HTERT RPE-1 (cell line): ENCODE results near the gene DNMT3A.

ENCODE experiments used
- in situ Hi-C: fragments of 300-500 bp; cut with MboI; formaldehyde crosslinking; loops from 4 replicates; pipeline ENCODE4 v1.14.3; 2020; ENCODE audit warnings: low sequenced_read_pairs

The DNMT3A gene

GRCh38 chr2:25245141-25245540, 96.6 kb downstream of the DNMT3A start:
- in situ Hi-C loops: no loop called here

GRCh38 chr2:25243995-25244394, 97.7 kb downstream of the DNMT3A start:
- in situ Hi-C loops: no loop called here

GRCh38 chr2:25241452-25241851, 100.3 kb downstream of the DNMT3A start:
- in situ Hi-C loops: no loop called here

DNA sequence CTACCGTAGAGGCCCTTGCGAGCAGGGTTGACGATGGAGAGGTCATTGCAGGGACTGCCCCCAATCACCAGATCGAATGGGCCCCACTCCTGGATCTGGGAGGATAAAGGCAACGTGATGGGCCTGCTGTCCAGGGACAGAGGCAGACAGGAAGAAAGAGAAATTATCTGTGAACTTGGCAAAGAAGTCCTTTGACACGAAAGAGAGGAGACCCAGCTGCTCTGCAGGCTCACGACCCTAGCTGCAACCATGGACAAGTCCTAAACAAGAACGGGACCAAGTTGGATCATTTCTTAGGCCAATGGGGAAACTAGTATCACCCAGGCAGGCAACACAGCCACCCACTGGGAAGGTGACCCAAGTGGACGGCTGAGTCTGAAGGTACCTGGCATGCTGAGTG, 101.1 kb downstream of the DNMT3A start:
- in situ Hi-C loops: no loop called here

DNA sequence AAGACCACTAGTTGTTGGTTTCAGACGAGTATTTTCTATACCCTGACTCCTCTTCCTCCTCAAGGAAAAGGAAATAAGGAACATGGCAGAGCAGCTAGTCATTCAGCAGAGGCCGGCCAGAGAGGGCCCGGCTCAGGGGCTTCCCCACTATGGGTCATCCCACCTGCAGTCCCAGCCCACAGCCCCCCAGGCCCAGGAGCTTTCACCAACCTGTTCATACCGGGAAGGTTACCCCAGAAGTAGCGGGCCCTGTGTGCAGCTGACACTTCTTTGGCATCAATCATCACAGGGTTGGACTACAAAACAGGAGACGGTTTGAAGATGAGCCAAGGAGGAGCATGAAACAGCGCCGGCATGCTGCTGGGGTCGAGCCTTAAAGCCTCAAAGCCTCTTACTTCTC, 102.8 kb downstream of the DNMT3A start:
- in situ Hi-C loops: no loop called here

GRCh38 chr2:25237764-25238163, 104.0 kb downstream of the DNMT3A start:
- in situ Hi-C loops: no loop called here

DNA sequence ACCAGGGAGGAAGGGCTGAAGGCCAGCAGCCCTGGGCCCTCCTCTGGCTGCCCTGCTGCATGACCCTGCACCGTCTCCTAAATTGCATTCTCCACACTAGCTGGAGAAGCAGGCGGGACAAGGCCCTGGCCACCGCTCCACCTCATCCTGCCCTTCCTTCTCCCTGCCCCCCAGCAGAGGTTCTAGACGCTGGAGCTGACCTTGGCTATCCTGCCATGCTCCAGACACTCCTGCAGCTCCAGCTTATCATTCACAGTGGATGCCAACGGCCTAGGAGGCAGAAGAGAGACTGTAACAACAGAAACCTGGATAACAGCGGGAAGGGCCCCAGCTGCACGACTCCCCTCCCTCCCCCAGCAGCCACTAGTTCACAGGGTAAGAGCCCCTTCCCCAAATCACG, 105.0 kb downstream of the DNMT3A start:
- in situ Hi-C loops: no loop called here

- in situ Hi-C loops: no loop called here
Observed at GRCh38 chr2:25234738-25235137, 107.0 kb downstream of the DNMT3A start.

DNA sequence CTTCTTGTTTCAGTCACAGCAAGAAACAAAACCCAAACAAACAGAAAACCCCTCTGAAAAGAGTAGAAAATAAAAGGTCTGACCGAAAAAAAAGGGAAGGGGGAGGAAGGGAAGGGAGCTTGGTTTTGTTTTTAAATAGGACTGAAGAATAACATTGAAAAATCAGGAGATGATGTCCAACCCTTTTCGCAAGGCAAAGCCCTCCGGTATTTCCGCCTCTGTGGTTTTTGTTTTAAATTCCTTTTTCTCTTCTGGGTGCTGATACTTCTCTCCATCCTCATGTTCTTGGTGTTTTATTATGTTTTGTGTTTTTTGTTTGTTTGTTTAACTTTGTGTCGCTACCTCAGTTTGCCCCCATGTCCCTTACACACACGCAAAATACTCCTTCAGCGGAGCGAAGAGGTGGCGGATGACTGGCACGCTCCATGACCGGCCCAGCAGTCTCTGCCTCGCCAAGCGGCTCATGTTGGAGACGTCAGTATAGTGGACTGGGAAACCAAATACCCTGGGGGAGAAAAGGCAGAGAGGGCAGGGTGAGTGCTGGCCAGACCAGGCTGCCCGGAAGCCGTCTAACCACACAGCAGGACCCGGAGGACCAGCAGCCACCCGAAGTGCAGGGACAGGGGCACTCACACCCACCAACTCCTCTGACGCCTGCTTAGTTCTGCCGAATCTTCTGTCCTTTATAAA, 107.7 kb downstream of the DNMT3A start:
- in situ Hi-C loops: no loop called here

DNA sequence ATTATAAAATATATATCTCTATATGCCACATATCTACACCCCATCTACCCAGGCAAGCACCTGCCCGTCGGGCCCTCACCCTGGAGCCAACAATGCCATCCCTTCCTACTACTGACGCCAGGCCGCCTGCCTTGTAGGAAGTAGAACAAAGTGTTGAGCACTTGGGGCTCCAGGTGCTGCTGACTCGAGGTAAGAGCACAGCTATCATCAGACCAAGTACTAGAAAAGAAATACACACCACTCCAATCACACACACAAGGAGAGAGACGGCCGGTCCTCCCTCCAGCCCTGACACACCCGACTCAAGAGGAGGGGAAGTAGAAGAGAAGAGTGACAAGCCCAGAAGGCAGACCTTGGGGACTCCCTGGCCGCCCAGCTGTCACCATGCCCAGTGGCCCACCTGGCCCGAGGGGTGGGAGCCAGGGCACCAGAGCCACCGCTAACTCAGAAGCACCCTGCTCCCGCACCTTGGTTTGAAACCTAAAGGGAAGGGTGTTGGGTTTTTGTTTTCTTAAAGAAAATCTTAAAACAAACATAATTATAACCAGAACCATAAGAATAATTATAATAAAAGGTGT, 109.4 kb downstream of the DNMT3A start:
- in situ Hi-C loops: no loop called here

DNA sequence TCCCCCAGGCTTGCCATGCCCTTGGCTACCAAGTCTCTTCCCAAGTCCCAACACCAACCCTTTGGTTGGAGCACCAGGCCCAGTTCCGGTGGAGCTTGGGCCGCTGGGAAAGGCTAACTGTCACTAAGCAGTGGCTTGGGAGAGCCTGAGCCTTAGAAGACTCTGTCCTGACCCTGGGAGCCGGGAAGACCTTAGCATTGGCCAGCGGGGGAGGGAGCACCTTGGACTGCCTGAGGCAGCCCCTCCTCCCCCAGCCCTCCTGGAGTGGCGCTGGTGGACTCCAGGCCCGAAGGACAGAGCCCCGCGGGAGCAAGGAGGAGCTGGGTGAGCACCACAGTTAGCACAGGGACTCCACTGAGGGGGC, 110.8 kb downstream of the DNMT3A start:
- in situ Hi-C loops: no loop called here

DNA sequence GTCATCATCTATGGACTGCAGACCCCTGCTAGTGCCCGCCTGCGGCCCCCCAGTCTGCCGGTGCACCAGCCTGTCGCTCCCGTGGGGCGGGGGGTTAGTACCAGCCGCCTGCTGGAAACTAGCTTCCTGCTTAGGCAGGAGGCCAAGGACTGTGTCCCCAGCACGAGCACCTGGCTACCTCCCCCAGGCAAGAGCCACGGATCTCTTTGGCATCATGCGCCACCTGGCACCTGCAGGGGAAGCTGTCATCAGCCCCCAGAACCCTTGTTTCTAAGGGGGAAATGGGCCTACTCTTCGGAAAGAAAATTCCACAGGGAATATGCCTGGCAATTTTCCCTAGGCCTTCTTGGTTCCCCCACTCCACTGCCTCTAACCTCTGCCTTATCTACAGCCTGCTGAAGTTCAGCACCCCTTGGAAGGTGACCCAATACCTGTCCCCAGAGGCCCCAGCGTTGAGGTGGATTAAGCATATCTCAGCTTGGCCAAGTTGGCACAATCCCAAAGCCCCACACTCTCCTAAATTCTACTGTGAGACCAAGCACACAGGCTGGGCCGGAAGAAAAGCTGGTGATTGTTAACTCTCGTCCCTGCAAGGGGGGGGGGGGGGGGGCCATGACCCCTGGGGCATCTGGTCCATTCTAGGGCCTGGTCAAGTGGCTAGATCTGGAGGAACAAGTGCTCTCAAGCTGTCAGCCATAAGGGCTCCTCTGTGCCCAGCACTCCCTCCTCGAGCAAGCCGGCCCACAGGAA, 111.4 kb downstream of the DNMT3A start:
- in situ Hi-C loops: no loop called here

DNA sequence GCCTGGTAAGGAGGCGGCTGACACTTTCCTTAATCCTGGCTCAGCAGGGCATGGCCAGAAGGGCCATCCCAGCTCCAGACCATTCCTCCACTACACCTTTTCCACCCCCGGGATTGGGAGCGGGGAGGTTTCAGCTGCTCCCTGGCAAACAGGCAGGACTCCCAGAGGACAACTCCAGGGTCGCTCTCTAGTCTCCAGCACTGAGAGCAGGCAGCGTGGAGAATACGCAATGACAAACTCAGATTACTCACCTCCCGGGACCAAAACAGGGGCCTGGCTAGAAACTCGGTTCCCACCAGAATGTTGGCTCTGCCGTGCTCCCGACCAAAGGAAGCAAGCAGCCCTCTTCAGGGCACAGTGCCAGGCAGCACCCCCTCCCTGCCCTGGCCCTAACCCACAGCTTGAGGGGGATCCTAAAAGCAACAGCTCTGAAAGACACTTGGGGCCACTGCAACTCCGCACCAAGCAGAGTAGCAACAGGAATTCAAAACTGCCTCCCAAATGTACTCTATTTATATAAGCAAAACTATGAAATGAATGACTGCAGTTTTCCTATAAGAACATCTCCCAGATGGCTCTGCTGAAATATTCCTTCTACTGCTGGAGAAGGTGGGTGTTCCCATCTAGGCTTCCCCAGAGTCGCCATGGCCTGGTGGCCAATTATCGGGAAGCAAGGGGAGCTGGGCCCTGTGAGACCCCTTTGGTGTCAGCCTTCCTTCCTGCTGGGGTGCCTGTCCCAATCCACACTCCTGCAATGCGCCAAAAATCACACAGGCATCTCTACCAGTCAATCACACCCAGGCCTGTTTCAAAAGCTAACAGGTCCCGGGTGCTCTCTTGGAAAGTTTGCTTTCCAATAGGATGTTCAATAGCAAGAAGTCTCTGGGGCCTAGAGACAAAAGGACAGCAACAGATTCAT, 112.2 kb downstream of the DNMT3A start:
- in situ Hi-C loops: no loop called here

DNA sequence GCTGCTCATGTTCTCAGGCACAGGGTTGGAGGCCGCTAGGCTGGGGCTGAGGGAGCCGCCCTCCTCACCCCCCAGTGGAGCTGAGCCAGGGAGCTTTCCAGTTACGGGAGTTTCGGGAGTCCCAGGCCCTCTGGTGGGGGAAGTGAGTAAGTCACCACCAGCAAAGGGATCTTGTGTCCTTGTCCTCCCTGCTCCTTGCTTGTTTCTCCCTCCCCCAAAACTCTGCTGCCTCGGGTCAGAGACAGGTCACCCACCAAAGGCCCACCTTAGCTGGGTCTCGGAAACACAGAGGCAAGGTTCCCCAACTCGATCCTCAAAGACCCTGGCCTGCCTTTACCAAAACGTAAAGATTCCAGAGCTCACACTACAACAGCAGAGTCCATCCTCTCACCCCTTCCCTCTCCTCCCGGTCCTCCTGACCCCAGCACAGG, 112.9 kb downstream of the DNMT3A start:
- in situ Hi-C loops: no loop called here

- in situ Hi-C loops: no loop called here
Observed at GRCh38 chr2:25227576-25227975, 114.1 kb downstream of the DNMT3A start.

GRCh38 chr2:25226827-25227226, 114.9 kb downstream of the DNMT3A start:
- in situ Hi-C loops: no loop called here

GRCh38 chr2:25222477-25223121, 119.1 kb downstream of the DNMT3A start:
- in situ Hi-C loops: no loop called here

- in situ Hi-C loops: no loop called here
Observed at GRCh38 chr2:25221579-25221978, 120.1 kb downstream of the DNMT3A start.

GRCh38 chr2:25220313-25220712, 121.4 kb downstream of the DNMT3A start:
- in situ Hi-C loops: no loop called here

- in situ Hi-C loops: no loop called here
Observed at GRCh38 chr2:25219621-25220020, 122.1 kb downstream of the DNMT3A start.

DNA sequence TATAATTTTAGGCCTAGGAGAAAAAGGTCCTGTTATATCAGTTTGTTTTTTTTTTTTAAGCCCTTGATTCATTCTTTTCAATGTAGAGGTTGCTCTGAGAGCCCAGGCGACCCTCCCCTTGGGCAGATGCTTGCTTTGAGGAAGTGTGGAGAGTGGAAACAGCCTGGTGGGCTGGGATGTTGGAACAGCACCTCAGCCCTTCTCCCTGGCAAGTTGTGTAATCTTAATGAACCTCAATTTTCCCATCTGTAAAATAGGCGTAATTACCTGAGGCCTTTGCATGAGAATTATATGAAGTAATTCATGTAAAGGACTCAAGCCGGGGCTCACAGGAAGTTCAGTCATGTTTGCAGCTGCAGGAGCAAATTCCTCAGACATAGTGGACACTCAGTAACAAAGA, 123.6 kb downstream of the DNMT3A start:
- in situ Hi-C loops: no loop called here
